A673 (cell line): ENCODE data around the gene ITGBL1.

Source experiments
- CTCF ChIP-seq: fragments of 300-800, 200-600 bp; sonication (generic); conservative IDR thresholded peaks from 2 replicates; pipeline ENCODE4 v1.5.1; 2017; ENCODE audit warnings: low read depth, mild to moderate bottlenecking, antibody characterized with exemption, low read length, moderate library complexity, mixed read lengths
- EZH2 ChIP-seq: fragments of 200-600 bp; sonication (generic); IDR thresholded peaks from 2 replicates; pipeline ENCODE4 v1.6.1; 2017; ENCODE audit warnings: borderline replicate concordance, low read depth, mild to moderate bottlenecking, mixed read lengths, antibody characterized with exemption, low read length; ENCODE audit not compliant: poor library complexity, severe bottlenecking

GRCh38 chr13:101492251-101492910 is 39.9 kb downstream of the ITGBL1 start:
- TF ChIP-seq CTCF (no peak), EZH2 (no peak)
